ENCODE data around the gene DPYD.

DNA sequence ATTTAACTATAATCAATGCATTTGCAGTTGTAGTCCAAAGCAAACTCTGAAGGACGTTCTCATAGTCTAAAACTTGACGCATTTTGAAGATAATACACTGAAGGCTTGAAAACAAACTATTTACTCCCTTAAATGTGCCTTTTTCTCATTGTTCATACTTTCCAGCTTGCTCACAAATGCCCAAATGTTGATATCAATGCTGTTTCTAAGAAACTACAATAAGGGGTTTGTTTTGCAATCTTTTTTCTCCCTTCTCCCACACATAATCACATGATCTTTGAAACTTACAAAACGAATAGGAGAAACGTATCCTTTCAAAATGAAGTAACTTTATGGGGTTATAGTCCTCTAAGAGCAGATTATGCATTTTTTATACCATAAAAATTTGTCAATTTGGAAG is 508.7 kb downstream of the DPYD start:
- TF ChIP-seq ZNF274 (IDR thresholded peaks at IDR 0.05; ENCODE audit: low read depth, low read length): no peak
- TF ChIP-seq YY1 (IDR thresholded peaks at IDR 0.05; ENCODE audit: insufficient read depth, insufficient read length): no peak
- no peak for TF ChIP-seq SUZ12 (IDR thresholded peaks at IDR 0.05; ENCODE audit: extremely low read depth, insufficient read depth, insufficient read length)
